Left lobe of liver (tissue), 2 donors: ENCODE results near the gene SMIM24. TPM values are rescaled to one million over a fixed set of nuclear protein-coding genes. Genes with fewer than 3 reads are reported as not detected.
A peak's percentile ranks its signal among the peaks of the same experiment; 100 is the strongest.
"Not testable (repeated sequence)": the region's sequence is repeated elsewhere in the genome, so short reads cannot be mapped to it uniquely, and the experiment has no call there.

Source experiments
- ATAC-seq: fragments of 200-7000 bp; cut with Tn5 transposase; one replicate; pipeline ENCODE4 v1.9.1; 2020; ENCODE audit warnings: mild to moderate bottlenecking, moderate library complexity
- DNase-seq: peaks from one replicate; pipeline ENCODE4 v3.0.0-alpha.2; 2020; ENCODE audit warnings: low spot score
- total RNA-seq: library from RNA; stranded (reverse); gene quantifications from one replicate; pipeline ENCODE4 v1.2.1, GENCODE V29; 2021
- donor health status: DM: no; HTN: no; CAD: no; lungs with moderate emphysema.
- donor health status: DM: no; HTN: yes; CAD: no.

The SMIM24 gene
- total RNA-seq, 1 donor from 2014 or later, result 10.8 TPM

DNA sequence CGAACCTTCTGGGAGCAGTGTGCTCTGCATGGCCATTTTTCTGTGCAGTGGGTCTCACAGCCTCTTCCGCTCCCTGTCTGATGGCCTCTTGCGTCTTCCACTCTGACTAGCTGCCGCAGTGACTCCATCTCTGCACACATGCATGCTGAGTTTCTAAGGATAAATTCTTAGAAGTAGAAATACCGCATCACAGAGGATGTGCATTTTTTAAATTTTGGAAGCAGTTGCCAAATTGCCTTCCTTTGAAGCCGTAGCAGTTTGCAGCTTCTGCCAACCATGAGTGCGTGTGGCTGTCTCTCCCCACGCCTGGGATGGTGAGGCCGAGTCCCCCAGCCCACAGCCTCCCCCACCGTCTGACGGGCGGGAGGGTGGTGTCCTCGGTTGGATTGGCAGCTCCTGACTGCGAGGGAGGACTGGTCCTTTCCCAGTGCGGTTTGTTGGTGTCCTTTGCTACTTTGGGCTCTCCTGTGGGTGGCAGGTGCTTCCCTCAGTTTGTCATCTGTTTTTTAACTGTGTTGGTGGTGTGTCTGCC lies 35.6 kb upstream of the SMIM24 start:
- peak; percentile 3 for ATAC-seq
- DNase-seq, result no peak

DNA sequence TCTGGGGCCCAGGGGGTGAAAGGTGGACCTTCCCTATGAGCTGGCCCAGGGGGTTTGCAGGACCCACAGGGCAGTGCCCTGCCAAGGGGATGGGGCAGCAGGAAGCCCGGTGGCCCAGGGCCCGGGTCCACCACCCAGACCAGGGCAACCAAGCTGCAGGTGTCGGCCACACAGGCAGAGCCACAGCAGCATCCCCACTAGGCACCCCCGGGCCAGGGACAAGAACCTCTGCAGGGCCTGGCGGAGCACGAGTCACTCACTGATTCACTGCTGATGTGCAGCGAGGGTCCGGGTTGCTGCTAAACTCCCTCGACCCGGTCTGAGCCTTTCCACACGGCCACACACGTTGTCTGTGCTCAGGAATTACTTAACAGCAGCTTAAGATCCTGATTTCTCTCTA lies 34.6 kb upstream of the SMIM24 start:
- ATAC-seq, result no peak
- DNase-seq, result no peak

DNA sequence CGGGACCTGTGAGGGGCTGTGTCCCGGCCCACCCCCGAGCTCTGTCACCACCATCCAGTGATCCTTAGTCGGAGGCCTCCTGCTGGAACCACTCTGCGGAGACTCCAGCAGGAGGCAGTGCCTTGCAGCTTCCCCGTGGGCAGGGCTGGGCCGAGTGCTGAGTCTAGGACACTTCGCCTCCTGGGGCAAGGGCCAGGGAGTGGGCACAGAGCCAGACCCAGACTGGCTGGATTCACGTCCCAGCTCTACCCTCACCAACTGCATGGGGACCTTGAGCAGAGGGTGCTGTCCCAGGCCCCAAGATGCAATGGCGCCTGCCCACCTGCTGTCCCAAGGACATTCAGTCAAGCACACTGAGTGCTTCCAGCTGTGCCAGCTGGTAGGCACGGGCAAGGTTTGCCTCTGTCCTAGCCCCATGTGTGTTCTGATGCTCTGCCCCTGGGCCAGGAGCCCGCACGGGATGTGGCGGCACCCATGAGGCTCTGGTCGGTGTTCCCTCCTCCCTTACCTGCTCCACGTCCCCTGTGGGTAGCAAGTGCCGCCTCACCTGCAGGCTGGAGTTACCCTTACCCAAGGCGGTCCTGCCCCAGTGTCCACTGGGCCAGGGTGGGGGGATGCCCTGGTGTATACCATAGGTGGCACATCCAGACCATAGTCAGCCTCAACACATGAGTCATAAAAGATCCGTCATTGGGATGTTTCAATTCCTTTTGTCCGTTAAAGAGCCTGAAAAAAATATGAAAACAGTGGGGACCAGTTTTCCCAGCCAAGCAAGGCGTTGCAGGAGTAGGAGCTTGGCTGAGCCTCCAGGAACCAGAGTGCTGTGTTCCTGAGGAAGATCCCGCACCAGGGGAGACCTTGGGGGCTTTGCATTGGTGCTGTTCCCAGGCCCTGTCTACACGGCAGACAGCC lies 33.2 kb upstream of the SMIM24 start:
- ATAC-seq (peak; percentile 16), DNase-seq (peak; percentile 65)

DNA sequence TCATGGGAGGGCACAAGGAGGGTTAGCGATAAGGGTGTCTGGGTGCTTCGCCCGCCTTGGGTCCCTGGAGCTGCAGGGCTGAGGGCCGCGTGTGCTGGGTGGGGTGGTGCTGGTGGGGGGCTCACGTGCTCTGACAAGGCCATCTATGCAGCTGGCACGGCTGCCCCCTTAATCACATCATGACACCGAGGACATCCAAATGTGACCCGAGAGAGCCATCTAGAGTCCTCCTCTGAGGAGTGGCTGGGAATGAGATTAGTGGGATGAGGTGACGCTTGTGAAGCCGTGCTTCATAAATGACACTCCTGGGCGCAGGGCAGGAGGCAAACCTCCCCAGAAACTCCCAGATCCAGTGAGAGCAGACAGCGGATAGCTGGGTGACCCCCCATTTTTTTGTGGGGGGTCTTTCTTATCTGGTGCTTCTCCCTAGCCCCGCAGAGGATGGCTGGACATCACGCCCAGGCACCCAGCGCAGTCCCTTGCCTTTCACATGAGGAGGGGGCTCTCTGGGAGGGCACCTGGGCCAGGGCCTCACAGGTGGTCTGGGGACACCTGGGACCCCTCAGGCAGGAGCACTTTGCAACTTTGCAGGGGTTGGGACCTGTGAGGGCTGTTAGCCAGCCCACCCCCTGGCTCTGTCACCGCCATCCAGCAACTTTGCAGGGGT lies 32.4 kb upstream of the SMIM24 start:
- no peak for ATAC-seq
- DNase-seq, result no peak

DNA sequence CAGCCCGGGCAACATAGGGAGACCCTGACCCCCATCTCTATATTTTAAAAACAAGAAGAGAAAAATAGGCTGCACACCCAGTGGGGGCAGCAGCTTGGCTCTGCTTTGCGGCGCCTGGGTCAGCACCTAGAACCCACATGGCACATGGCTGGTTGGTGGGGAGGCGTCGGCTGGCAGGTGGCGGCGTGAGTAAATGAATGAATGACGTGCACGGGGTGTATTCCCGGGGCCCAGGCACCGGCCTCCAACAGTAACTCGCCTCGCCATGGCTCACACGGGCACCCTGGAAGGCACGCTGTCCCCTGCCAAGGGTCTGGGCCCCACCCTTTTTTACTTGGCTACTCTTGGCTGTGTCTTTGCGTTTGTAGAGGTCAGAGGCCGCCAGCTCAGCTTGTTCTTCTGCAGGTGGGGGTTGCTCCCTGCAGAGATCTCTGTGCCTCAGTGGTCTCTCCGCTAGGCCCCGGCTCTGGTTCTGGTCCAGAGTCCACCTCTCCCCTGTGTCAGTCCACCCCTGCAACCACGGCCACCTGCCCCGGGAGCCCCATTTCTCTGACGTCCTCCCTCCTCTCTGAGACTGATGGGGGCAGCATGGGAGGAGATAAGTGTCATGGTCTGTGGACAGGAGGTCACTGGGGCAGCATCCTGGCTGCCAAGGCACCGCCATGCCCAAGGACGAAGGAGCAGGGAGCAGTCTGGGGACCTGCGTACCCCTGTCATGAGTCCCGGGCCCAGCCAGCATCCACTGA lies 31.4 kb upstream of the SMIM24 start:
- ATAC-seq (no peak), DNase-seq (peak; percentile 46)

DNA sequence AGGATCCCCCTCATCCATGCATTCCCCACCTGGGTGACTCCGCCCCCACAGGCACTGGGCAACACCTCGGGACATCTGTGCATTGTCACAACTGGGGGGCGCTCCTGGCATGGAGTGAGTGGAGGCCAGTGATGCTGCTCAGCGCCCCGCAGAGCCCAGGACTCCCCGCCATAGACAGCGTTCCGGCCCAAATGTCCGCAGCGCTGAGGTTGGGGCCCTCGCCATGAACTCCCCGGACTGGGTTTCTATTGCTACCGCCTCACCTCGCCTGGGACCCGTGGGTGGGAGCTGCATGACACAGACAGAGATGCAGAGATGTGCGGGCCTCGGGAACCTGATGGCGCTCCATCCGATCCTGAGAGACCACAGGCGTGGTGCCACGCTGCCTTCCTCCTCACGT lies 30.4 kb upstream of the SMIM24 start:
- ATAC-seq (no peak), DNase-seq (no peak)

DNA sequence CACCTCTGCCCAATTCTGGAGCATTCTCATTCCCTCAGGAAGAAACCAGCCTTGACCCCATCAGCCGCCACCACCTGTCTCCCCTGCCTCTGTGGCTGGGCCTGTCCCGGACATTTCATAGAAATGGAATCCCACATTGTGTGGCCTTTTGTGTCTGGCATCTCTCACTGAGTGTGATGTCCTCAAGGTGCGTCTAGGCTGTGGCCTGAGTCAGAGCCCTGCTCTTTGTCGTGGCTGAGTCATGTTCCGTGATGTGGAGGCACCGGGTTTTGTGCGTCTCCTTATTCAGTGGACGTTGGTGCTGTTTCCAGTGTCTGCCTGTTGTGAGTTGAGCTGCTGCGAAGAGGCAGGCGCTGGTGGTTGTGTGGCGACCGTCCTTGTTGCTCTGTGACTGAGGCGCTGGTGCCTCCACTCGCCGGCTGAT lies 29.3 kb upstream of the SMIM24 start:
- ATAC-seq (no peak), DNase-seq (no peak)

DNA sequence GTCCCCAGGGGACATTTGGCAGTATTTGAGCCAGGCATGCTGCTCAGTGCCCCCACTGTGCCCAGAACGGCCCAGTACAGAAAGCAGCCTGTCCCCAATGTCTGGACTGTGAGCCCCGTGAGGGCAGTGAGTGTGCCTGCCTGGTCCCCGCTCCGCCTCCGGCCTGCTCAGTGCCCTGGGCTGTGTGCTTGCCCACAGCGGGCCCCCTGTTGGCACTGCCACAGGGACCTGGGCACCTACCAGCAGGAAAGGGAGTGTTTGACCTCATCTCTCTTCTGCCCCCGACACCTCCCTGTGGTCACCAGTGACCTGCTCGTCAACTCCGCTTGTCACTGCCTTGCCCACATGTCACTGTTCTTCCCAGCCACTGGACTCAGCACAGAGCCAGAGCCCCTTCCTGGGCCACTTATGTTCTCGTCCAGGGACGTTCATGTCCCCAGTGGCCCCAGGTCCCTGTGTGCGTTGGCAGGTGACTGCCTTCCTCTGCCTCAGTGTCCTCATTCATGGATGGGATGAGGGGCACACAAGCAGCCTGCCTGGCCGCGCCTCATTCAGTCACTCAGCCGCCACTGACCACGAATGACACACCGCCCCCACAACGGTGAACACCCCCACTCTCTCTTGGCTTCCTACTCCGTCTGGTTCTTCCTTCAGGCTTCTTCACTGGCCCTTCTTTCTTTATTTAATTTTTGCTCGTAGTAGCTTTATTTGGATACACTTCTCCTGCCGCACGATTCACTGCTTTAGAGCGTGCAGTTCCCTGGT lies 28.6 kb upstream of the SMIM24 start:
- peak; percentile 66 for DNase-seq
- peak; percentile 21 for ATAC-seq

DNA sequence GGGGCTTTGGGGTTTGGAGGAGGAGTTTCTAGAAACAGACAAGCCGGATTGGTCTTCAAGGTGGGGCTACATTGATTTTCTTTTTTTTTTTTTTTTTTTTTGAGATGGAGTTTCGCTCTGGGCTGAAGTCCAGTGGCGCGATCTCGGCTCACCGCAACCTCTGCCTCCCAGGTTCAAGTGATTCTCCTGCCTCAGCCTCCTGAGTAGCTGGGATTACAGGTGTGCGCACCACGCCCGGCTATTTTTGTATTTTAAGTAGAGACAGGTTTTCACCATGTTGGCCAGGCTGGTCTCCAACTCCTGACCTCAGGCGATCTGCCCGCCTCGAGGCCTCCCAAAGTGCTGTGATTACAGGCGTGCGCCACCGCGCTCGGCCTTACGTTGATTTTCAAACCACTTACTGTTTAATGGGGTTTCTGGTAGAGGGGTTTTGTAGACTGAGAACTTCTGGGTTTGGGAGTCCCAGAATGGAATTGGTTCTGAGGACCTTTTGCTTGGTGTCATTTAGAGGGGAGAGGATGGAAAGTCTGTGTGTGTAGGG lies 27.9 kb upstream of the SMIM24 start:
- DNase-seq, ATAC-seq: not testable (repeated sequence)

DNA sequence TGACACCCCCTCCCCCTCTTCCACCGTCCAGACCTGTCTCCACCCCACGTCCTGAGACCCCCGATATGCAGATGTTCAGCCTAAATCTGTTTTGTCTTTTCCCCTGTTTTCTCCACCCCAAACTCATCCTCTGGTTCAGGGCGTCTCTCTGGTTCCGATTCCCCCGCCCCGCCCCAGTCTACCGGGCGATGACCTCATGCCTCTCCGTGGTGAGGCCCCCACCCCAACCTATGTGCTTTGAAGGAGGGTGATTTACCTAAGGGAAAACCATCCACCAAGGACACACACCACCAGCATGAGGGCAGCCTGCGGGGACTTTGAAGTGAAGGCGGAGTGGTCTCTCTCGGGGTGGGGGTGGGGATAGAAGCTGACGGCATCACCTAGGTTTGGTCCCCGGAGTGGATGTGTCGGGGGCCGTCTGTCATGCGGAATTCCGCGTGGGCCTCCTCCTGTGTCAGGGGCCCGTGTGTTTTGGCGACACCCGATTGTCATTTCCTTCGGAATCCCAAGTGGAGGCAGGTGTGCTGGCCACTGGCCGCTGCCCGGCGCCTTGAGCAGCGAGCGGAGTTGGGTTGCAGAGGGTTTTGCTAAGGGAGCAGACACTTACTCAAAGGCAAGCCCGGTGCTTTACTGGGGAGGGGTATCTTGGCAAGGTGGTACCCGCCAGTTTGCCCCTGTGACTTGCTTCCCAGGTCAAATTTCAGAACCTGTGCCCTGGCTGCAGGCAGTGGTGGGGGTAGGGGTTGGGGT lies 27.2 kb upstream of the SMIM24 start:
- peak; percentile 74 for DNase-seq
- ATAC-seq, result peak; percentile 61

DNA sequence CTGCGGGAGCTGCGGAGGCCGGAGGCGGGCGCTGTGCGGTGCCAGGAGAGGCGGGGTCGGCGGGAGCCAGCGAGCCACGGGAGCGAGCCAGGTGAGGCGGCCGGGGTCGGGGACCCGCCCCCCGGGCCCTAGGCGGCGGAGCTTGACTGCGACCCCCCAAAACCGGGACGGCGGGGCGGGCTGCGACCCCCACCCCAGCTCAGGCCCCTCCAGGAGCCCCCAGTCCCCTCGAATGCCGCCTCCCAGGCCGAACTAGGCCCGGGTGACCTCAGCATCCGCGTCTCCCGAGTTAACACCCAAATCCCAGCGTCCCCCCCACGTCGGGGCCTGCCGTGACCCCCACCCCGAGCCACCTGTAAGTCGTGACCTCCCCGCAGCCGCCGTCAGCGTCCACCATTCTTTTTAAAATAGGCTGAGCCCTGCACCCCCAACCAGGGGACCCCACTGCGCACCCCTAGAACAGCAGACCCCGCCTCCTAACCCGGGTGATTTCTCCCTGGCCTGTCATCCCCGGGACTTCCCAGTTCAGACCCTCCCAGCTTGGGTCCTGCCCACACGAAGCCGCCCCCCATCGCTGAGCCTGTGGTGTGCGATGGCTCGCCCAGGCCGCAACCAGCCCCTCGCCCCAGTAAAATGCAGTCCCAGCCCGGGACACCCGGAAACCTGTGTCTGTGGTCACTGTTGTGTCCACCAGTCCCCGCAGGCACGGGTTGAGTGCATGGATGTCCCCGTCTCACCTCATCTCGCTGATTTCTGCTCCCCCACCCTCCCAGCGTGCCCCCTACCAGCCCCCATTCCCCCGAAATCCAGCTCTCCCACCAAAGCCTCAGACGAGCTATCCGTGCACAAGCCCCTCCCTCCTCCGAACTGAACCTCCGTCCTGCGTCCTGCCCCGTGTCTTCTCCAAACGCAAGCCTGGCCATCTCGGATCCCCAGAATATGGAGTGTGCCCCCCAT lies 26.3 kb upstream of the SMIM24 start:
- DNase-seq (peak; percentile 65), ATAC-seq (peak; percentile 6)

DNA sequence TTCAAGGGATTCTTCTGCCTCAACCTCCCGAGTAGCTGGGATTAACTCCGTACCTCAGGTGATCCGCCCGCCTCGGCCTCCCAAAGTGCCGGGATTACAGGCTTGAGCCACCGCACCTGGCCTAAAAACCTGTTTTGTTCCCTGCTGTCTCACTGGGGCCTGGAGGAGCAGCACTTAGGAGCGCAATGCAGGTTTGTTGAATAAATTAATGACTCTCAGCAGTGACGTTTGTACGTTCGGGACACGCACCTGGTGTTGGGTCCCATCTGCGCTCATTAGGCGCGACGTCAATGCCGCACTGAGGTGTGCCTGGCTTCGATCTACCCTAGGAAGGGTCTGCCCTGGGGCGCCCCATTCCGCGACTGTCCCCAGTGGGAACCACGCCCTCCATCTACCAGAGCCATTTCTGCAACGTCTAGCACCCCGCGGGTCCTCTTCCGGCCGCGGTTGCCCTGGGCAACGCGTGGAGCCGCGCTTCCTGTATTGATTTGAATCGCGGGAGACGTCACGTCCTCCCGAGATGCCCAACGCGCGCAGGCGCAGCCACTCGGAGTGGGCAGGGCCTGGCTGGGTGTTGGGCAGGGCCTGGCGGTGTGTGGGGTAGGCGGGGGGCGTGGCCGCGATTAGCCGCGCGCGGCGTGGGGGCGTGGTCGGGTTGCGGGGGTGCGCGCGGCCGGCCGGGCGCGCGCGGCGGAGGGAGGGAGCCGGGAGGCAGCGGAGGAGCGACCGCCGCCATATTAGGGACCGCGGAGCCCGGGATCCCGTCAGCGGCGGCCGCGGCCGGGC lies 25.5 kb upstream of the SMIM24 start, which contains the start of gene FZR1:
TSS of gene FZR1 (plus strand) at position 714 of the 786 bp plus-strand sequence. CDS start 16,679 bp downstream, outside the sequence.
- DNase-seq (peak; percentile 100), ATAC-seq (peak; percentile 84)

DNA sequence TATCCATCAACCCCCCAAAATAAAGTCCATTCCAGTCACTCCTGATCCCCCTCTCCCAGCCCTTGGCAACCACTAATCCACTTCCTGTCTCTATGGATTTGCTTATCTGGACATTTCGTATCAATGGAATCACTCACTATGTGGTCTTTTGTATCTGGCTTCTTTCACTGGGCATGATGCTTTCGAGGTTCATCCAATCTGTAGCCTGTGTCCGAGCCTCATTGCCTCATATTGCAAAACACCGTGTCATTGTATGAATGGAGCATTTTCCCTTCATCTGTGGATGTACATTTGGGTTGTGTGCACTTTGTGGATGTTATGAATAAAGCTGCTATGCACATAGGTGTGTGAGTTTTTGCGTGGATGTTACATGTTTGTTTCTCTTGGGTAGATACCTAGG lies 24.4 kb upstream of the SMIM24 start:
- ATAC-seq (no peak), DNase-seq (no peak)

DNA sequence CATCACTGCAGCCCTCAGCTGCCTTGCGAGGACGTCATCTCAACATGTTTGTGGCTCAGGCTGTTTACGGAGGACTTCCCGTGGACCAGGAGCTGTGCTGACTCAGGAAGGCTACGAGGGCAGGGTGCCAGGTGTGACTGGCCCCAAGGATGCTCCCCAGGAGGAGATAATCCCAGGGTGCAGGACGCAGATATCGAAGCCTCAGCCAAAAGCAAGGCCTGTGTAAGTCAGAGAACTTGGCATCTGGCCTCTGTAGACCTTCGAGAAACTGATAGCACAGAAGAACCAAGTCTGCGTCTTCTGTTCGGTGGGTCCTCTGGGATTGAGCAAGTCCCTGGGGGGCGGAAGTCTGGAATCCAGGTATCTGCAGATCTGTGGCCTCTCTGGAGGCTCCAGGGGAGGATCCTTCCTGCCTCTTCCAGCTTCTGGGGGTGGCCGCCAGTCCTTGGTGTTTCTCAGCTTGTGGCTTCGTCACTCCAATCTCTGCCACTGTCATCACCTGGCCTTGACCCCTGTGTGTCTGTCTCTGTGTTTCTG lies 22.8 kb upstream of the SMIM24 start:
- ATAC-seq, result no peak
- no peak for DNase-seq

DNA sequence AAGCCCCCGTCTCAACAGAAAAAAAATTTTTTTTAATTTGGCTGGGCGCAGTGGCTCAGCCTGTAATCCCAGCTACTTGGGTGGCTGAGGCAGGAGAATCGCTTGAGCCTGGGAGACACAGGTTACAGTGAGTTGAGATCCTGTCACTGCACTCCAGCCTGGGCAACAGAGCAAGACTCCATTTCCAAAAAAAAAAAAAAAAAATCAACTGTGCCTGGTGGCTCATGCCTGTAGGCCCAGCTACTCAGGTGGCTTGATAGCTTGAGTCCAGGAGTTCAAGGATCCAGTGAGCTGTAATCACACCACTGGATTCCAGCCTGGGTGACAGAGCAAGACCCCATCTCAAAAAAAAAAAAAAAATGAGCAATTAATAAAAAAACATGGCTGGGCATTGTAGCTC lies 21.5 kb upstream of the SMIM24 start:
- ATAC-seq, result no peak
- DNase-seq, result no peak

DNA sequence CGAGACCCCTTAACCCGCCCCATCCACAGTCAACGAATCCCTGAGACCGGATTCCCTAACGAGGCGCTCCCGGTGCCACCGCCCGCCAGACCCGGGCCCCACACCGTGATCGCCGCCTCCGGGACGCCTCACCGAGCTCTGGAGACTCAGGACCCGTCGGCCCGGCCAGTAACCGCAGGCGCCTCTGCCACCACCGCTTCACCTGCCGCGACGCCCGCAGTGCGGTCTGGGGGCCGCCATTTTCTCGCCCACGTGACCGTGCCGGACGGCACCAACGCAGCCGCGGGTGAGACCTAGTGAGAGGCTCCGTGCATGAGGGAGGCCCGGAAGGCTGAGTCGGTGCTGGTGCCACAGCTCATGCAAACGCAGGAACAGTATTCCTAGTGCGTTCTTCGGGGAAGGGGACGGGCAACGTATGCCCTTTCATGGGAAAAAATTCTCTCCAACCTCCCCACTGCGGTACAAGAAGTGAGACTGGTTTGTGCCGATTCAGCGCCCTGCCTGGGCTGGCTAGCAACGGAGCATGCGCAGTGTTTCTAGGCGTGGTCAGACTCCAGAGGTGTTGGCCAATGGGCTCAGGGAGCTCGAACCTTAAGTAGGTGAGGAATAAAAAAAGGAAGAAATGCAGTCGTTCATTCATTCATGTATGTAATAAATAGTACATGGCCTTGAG lies 20.2 kb upstream of the SMIM24 start, which contains the start of gene DOHH:
TSS of gene DOHH (minus strand) at position 246 of the 673 bp plus-strand sequence. CDS start 3,860 bp downstream, outside the sequence.
- DNase-seq, result peak; percentile 96
- peak; percentile 93 for ATAC-seq
